H1 (cell line): Measurements from ENCODE around the gene CCAR1. TPM values are rescaled to one million over a fixed set of nuclear protein-coding genes. Genes with fewer than 3 reads are reported as not detected.

Source experiments
- CTCF ChIA-PET: fragments of 300-600 bp; sonication (Branson Sonifier 250); formaldehyde crosslinking; loops from one replicate; lab custom pipeline; 2021; ENCODE audit not compliant: partially characterized antibody; lab: Charles Lee
- POLR2A ChIA-PET: fragments of 300-600 bp; sonication (Branson Sonifier 250); formaldehyde crosslinking; loops from one replicate; lab custom pipeline; 2021; ENCODE audit warnings: inconsistent platforms; ENCODE audit not compliant: partially characterized antibody; lab: Charles Lee
- DNase-seq, 2 experiments: peaks; one replicate each; pipeline versions ENCODE4 v3.0.0 to v3.0.0-alpha.2; 2010 to 2022; ENCODE audit warnings: low spot score in 2 of 2, low read depth in 1 of 2, mixed read lengths in 1 of 2
- FAIRE-seq: peaks from 2 replicates; lab custom pipeline; 2011; peaks lifted over from hg19 to GRCh38; lab: Jason Lieb, UNC
- H2AFZ ChIP-seq: 2 replicates; pipeline ENCODE4 v1.8.1; 2012; ENCODE audit warnings: low read length, inconsistent platforms
- H2AK5ac ChIP-seq: 2 replicates; pipeline ENCODE4 v1.6.1; 2013; ENCODE audit warnings: low read depth, low read length
- H2BK120ac ChIP-seq: replicated peaks from 2 replicates; pipeline ENCODE3; 2013; ENCODE audit warnings: low read depth, low read length, inconsistent platforms
- H2BK12ac ChIP-seq: 2 replicates; pipeline ENCODE4 v1.6.1; 2013; ENCODE audit warnings: low read depth, low read length
- H2BK15ac ChIP-seq: 2 replicates; pipeline ENCODE4 v1.6.1; 2013; ENCODE audit warnings: low read length
- H2BK20ac ChIP-seq: 2 replicates; pipeline ENCODE4 v1.6.1; 2013; ENCODE audit warnings: low read length
- H2BK5ac ChIP-seq: 2 replicates; pipeline ENCODE4 v1.6.1; 2013; ENCODE audit warnings: low read depth, low read length
- H3K14ac ChIP-seq: 2 replicates; pipeline ENCODE4 v1.6.1; 2013; ENCODE audit warnings: inconsistent platforms; ENCODE audit not compliant: insufficient read length
- H3K18ac ChIP-seq: 2 replicates; pipeline ENCODE4 v1.6.1; 2013; ENCODE audit warnings: low read length; ENCODE audit errors: extremely low read depth
- H3K23ac ChIP-seq: 2 replicates; pipeline ENCODE4 v1.6.1; 2013; ENCODE audit warnings: inconsistent platforms; ENCODE audit not compliant: insufficient read length
- H3K23me2 ChIP-seq: 2 replicates; pipeline ENCODE4 v1.6.1; 2013; ENCODE audit warnings: low read depth, low read length
- H3K27ac ChIP-seq: 2 replicates; pipeline ENCODE4 v1.6.1; 2011; ENCODE audit warnings: low read depth, low read length, inconsistent platforms
- H3K27me3 ChIP-seq, 4 experiments: replicated peaks in 1 of 4; 1 replicate in 1 of 4; 2 replicates in 3 of 4; pipeline versions ENCODE4 v1.6.1 to v1.8.1; 2011 to 2013; ENCODE audit warnings: low read length in 3 of 4, mild to moderate bottlenecking in 3 of 4, inconsistent platforms in 2 of 4, mixed read lengths in 2 of 4, moderate library complexity in 1 of 4; ENCODE audit not compliant: control insufficient read depth in 3 of 4, insufficient read depth in 3 of 4; ENCODE audit errors: extremely low read depth in 1 of 4
- H3K36me3 ChIP-seq, 4 experiments: 2 replicates each; pipeline versions ENCODE4 v1.6.1 to v1.8.1; 2011 to 2013; ENCODE audit warnings: mild to moderate bottlenecking in 4 of 4, low read length in 3 of 4, moderate library complexity in 2 of 4, control low read depth in 1 of 4, inconsistent platforms in 1 of 4; ENCODE audit not compliant: insufficient read depth in 4 of 4, control insufficient read depth in 2 of 4
- H3K4ac ChIP-seq: replicated peaks from 2 replicates; pipeline ENCODE3; 2013; ENCODE audit warnings: low read length, low read depth, mixed read lengths, inconsistent platforms; ENCODE audit not compliant: insufficient read length
- H3K4me1 ChIP-seq, 4 experiments: replicated peaks in 1 of 4; 1 replicate in 1 of 4; 2 replicates in 3 of 4; pipeline versions ENCODE4 v1.6.1 to v1.8.1; 2011 to 2013; ENCODE audit warnings: low read length in 3 of 4, inconsistent platforms in 2 of 4, mixed read lengths in 1 of 4; ENCODE audit not compliant: insufficient read depth in 4 of 4, control insufficient read depth in 3 of 4
- H3K4me2 ChIP-seq, 2 experiments: 2 replicates each; pipeline versions ENCODE4 v1.6.1 to v1.8.1; 2011 to 2013; ENCODE audit warnings: low read depth in 2 of 2, low read length in 2 of 2, control low read depth in 1 of 2, inconsistent platforms in 1 of 2, mild to moderate bottlenecking in 1 of 2; ENCODE audit not compliant: insufficient read depth in 1 of 2
- H3K4me3 ChIP-seq, 4 experiments: fragments of 200-600, 300-600 bp in 1 of 4; sonication (generic), shearing (Covaris generic), sonication (Bioruptor Twin) in 1 of 4; 2 replicates each; pipeline versions ENCODE4 v1.5.1 to v1.8.1; 2011 to 2016; ENCODE audit warnings: low read length in 4 of 4, low read depth in 3 of 4, control low read depth in 2 of 4, inconsistent platforms in 2 of 4, mild to moderate bottlenecking in 2 of 4, mixed read lengths in 1 of 4, moderate library complexity in 1 of 4; ENCODE audit not compliant: insufficient read depth in 2 of 4; ENCODE audit errors: extremely low read depth in 1 of 4
- H3K56ac ChIP-seq: replicated peaks from 2 replicates; pipeline ENCODE3; 2013; ENCODE audit warnings: low read depth, mild to moderate bottlenecking, mixed read lengths, low read length, inconsistent platforms; ENCODE audit not compliant: insufficient read length
- H3K79me1 ChIP-seq: 2 replicates; pipeline ENCODE4 v1.6.1; 2013; ENCODE audit warnings: low read depth, low read length, control low read depth
- H3K79me2 ChIP-seq, 2 experiments: 2 replicates each; pipeline versions ENCODE4 v1.6.1 to v1.8.1; 2012 to 2013; ENCODE audit warnings: low read length in 2 of 2, mild to moderate bottlenecking in 2 of 2, inconsistent platforms in 1 of 2; ENCODE audit not compliant: insufficient read depth in 2 of 2, control insufficient read depth in 1 of 2
- H3K9ac ChIP-seq, 4 experiments: replicated peaks in 1 of 4; 1 replicate in 1 of 4; 2 replicates in 3 of 4; pipeline versions ENCODE4 v1.6.1 to v1.8.1; 2011 to 2013; ENCODE audit warnings: low read depth in 3 of 4, low read length in 3 of 4, control low read depth in 2 of 4, mild to moderate bottlenecking in 2 of 4, moderate library complexity in 2 of 4, inconsistent platforms in 1 of 4; ENCODE audit errors: extremely low read depth in 1 of 4
- H3K9me3 ChIP-seq, 2 experiments: 2 replicates each; pipeline versions ENCODE4 v1.6.1 to v1.8.1; 2012 to 2013; ENCODE audit warnings: mild to moderate bottlenecking in 2 of 2, moderate library complexity in 2 of 2, control low read depth in 1 of 2, inconsistent platforms in 1 of 2, low read depth in 1 of 2, low read length in 1 of 2, mixed read lengths in 1 of 2; ENCODE audit not compliant: insufficient read depth in 2 of 2
- H4K20me1 ChIP-seq, 2 experiments: replicated peaks in 1 of 2; 2 replicates each; pipeline versions ENCODE3 to v1.8.1; 2011 to 2013; ENCODE audit warnings: inconsistent platforms in 2 of 2, low read length in 2 of 2, mild to moderate bottlenecking in 1 of 2; ENCODE audit not compliant: insufficient read depth in 2 of 2, control insufficient read depth in 1 of 2
- H4K5ac ChIP-seq: 2 replicates; pipeline ENCODE4 v1.6.1; 2013; ENCODE audit warnings: low read length, low read depth, mixed read lengths, inconsistent platforms; ENCODE audit not compliant: insufficient read length
- H4K8ac ChIP-seq: 2 replicates; pipeline ENCODE4 v1.8.0; 2013; ENCODE audit warnings: mild to moderate bottlenecking, moderate library complexity, low read length, inconsistent platforms; ENCODE audit not compliant: insufficient read depth; ENCODE audit errors: extremely low read depth
- H4K91ac ChIP-seq: replicated peaks from 2 replicates; pipeline ENCODE3; 2013; ENCODE audit warnings: low read length, mixed read lengths, inconsistent platforms; ENCODE audit not compliant: insufficient read length
- BACH1 ChIP-seq: IDR thresholded peaks from 2 replicates; pipeline ENCODE4 v1.6.1; 2012; ENCODE audit warnings: low read length, improper control_type of control experiment
- BCL11A ChIP-seq, 2 experiments: IDR thresholded peaks; one replicate each; pipeline ENCODE4 v1.6.1; 2011; ENCODE audit warnings: low read depth in 2 of 2, low read length in 2 of 2, mild to moderate bottlenecking in 2 of 2
- CBX5 ChIP-seq: fragments of 300-800, 300-1000 bp; sonication (generic); IDR thresholded peaks from 2 replicates; pipeline ENCODE4 v1.7.1; 2016; ENCODE audit warnings: antibody characterized with exemption, low read length, low read depth
- CEBPB ChIP-seq: IDR thresholded peaks from 2 replicates; pipeline ENCODE4 v1.6.1; 2012; ENCODE audit warnings: low read depth, low read length
- CHD2 ChIP-seq: IDR thresholded peaks from 2 replicates; pipeline ENCODE4 v1.6.1; 2012; ENCODE audit warnings: low read length, improper control_type of control experiment
- CTBP2 ChIP-seq: IDR thresholded peaks from 2 replicates; pipeline ENCODE4 v1.7.0; 2011; ENCODE audit warnings: borderline replicate concordance, mild to moderate bottlenecking, moderate library complexity, mixed read lengths, low read length; ENCODE audit not compliant: insufficient read depth, insufficient read length
- GTF2F1 ChIP-seq: IDR thresholded peaks from 2 replicates; pipeline ENCODE4 v1.6.1; 2012; ENCODE audit warnings: low read depth, low read length, improper control_type of control experiment, borderline replicate concordance
- SIRT6 ChIP-seq: IDR thresholded peaks from one replicate; pipeline ENCODE4 v1.7.1; 2012; ENCODE audit warnings: low read length, inconsistent platforms
- SP1 ChIP-seq: IDR thresholded peaks from 2 replicates; pipeline ENCODE4 v1.6.1; 2011; ENCODE audit warnings: low read depth, low read length
- TAF7 ChIP-seq: optimal IDR thresholded peaks from 2 replicates; pipeline ENCODE3; 2011; ENCODE audit warnings: low read depth, mild to moderate bottlenecking, inconsistent platforms, low read length, moderate library complexity, borderline replicate concordance
- YY1 ChIP-seq: IDR thresholded peaks from 2 replicates; pipeline ENCODE4 v1.6.1; 2011; ENCODE audit warnings: low read depth, mild to moderate bottlenecking, low read length
- ZNF274 ChIP-seq: IDR thresholded peaks from 2 replicates; pipeline ENCODE4 v1.7.0; 2012; ENCODE audit warnings: low read length, borderline replicate concordance; ENCODE audit errors: extremely low read depth
- WGBS, 2 experiments: shearing (Covaris generic) in 1 of 2; methylation state at CpG; one replicate each; pipeline versions ENCODE4 v1.1.6 to v1.1.7; 2013 to 2015; ENCODE audit warnings: low lambda C conversion rate in 2 of 2, mixed read lengths in 2 of 2, inconsistent platforms in 1 of 2, low coverage in 1 of 2, missing lambda C conversion rate in 1 of 2; ENCODE audit not compliant: insufficient replicate concordance in 2 of 2, insufficient coverage in 1 of 2, insufficient read length in 1 of 2; ENCODE audit errors: extremely low coverage in 1 of 2, missing lambda C conversion rate in 1 of 2; 5-methylcytosine and 5-hydroxymethylcytosine counted together
- polyA plus RNA-seq, 7 experiments: library from polyadenylated mRNA; depleted of rRNA in 3 of 7; stranded (reverse) in 5 of 7; unstranded in 2 of 7; fragments of >200 nt in 5 of 7; fragments of 200-250 nt in 2 of 7; gene quantifications; 1 replicate in 5 of 7; 2 replicates in 1 of 7; 4 replicates in 1 of 7; pipeline versions ENCODE4 v1.2.1 to v1.2.3, GENCODE V29; 2011 to 2013; ENCODE audit warnings: missing spikeins in 2 of 7, mixed read lengths in 2 of 7
- total RNA-seq: library from RNA; stranded (reverse); fragmentation: NEBNext Ultra II Directional; extraction: Animal tissue kit (Norgen Biotek cat#: 25700); gene quantifications from 2 replicates; pipeline ENCODE4 v1.2.1, GENCODE V29; 2021
- TF ChIP-seq, protein P1 (sequence below): IDR thresholded peaks from 2 replicates; pipeline ENCODE4 v1.6.1; 2011; ENCODE audit warnings: low read depth, mild to moderate bottlenecking, low read length; ENCODE audit not compliant: insufficient read depth

Gene CCAR1
- total and polyA plus RNA-seq, 2 of the 8 experiments (the other 6 are each of a cell fraction or from before 2014, with no cell fraction given): 91.6 to 111 TPM

DNA sequence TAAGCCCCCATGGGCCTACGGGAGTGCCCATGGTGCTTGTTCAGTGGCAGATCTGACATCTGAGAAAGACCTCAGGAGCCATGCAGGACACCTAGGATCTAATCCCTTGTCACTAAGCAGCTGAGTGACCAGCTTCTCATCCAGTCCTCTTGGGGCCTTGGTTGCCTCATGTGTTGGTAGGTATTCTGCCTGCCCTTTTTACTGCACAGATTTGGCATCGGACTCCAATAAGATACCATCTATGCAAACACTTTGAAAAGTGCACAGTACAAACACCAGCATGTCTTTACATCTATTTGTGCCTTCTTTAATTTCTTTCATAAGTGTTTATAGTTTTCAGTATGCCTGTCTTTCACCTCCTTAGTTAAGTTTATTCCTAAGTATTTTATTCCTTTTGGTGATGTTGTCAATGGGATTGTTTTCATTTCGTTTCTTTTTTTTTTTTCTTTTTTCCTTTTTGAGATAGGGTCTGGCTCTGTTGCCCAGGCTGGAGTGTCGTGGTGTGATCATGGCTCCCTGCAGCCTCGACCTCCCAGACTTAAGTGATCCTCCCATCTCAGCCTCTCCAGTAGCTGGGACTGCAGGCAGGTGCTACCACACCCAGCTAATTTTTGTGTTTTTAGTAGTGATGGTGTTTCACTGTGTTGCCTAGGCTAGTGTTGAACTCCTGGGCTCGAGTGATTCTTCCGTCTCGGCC is 116.7 kb downstream of the CCAR1 start:
- H3K4me2 ChIP-seq: no peak overlapping the region
- no peak overlapping the region for H3K9ac ChIP-seq
- TF ChIP-seq BCL11A (IDR thresholded peaks at IDR 0.05; ENCODE audit: low read depth in 2 of 2, low read length in 2 of 2) (no peak), YY1 (no peak), SP1 (no peak), CEBPB (no peak), GTF2F1 (no peak), TAF7 (no peak), ZNF274 (no peak), CHD2 (no peak), SIRT6 (no peak), BACH1 (no peak), CBX5 (no peak), CTBP2 (no peak)
- TF ChIP-seq, protein P1, sequence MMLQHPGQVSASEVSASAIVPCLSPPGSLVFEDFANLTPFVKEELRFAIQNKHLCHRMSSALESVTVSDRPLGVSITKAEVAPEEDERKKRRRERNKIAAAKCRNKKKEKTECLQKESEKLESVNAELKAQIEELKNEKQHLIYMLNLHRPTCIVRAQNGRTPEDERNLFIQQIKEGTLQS: no peak
- H3K27me3 ChIP-seq: no peaks in the 10 kb centered on the region
- no peak overlapping the region for H3K4me3 ChIP-seq
- H3K4ac ChIP-seq: no peak overlapping the region
- no peak overlapping the region for H3K23ac ChIP-seq
- H4K5ac ChIP-seq: no peak overlapping the region
- DNase-seq: no peak
- no peaks in the 10 kb centered on the region for H3K79me2 ChIP-seq
- no peaks in the 10 kb centered on the region for H3K23me2 ChIP-seq
- H2BK20ac ChIP-seq: no peak overlapping the region
- no peak overlapping the region for H2AK5ac ChIP-seq
- H2BK120ac ChIP-seq: no peak overlapping the region
- 94% methylated on average over 7 of the region's 8 CpGs; no CpG with 5 or more reads in 1 of the 2 experiments for WGBS, 2 experiments
- no peak overlapping the region for H3K14ac ChIP-seq
- H3K4me1 ChIP-seq: no peaks in the 10 kb centered on the region
- no peaks in the 10 kb centered on the region for H3K9me3 ChIP-seq
- H3K36me3 ChIP-seq: no peaks in the 10 kb centered on the region
- no peak overlapping the region for H4K8ac ChIP-seq
- POLR2A ChIA-PET: interaction anchor here (0.6 to 1.5 kb wide), 2 partner anchors 9 to 62 kb away, joined by 4 read pairs; no protein-coding TSS in a partner anchor
- no peak overlapping the region for H2AFZ ChIP-seq
- H3K18ac ChIP-seq: no peak overlapping the region
- no peak overlapping the region for H2BK15ac ChIP-seq
- CTCF ChIA-PET: interaction anchor here (1.1 to 1.8 kb wide), 5 partner anchors 9 to 60 kb away, joined by 3 to 6 read pairs (median 4); partner anchors contain the start of gene STOX1
- H3K27ac ChIP-seq: no peak overlapping the region
- no peak overlapping the region for H2BK5ac ChIP-seq
- H3K79me1 ChIP-seq: no peaks in the 10 kb centered on the region
- no peak for FAIRE-seq
- no peak overlapping the region for H4K91ac ChIP-seq
- H2BK12ac ChIP-seq: no peak overlapping the region
- H3K56ac ChIP-seq: no peak overlapping the region
- H4K20me1 ChIP-seq: no peaks in the 10 kb centered on the region
